HG02852 (cell line): Measurements from ENCODE around the gene GPR75.

ENCODE experiments used
- ATAC-seq: cut with Tn5 transposase; IDR thresholded peaks from one replicate; pipeline ENCODE4 v1.9.1; 2021; ENCODE audit warnings: mild to moderate bottlenecking, moderate library complexity; ENCODE audit not compliant: unreplicated experiment

Gene GPR75

GRCh38 chr2:53859206-53860181, at the start of gene GPR75:
TSS of gene GPR75 (minus strand) at chr2:53859967. CDS start at chr2:53854756, 5,211 bp downstream.
- ATAC-seq, result no peak

GRCh38 chr2:53907582-53907981, 47.8 kb upstream of the GPR75 start:
- ATAC-seq, result no peak

GRCh38 chr2:53905396-53905795, 45.6 kb upstream of the GPR75 start:
- no peak for ATAC-seq

- no peak for ATAC-seq
Measured at GRCh38 chr2:53903011-53903410, 43.2 kb upstream of the GPR75 start.

GRCh38 chr2:53901192-53901591, 41.4 kb upstream of the GPR75 start:
- no peak for ATAC-seq

- ATAC-seq, result no peak
Measured at GRCh38 chr2:53896864-53897263, 37.1 kb upstream of the GPR75 start.

- no peak for ATAC-seq
Measured at GRCh38 chr2:53886406-53887280, 26.9 kb upstream of the GPR75 start.

GRCh38 chr2:53884883-53885282, 25.1 kb upstream of the GPR75 start:
- ATAC-seq, result no peak

GRCh38 chr2:53881986-53882385, 22.2 kb upstream of the GPR75 start:
- ATAC-seq, result no peak

GRCh38 chr2:53881360-53881759, 21.6 kb upstream of the GPR75 start:
- no peak for ATAC-seq

GRCh38 chr2:53880756-53881155, 21.0 kb upstream of the GPR75 start:
- no peak for ATAC-seq

- ATAC-seq, result no peak
Measured at GRCh38 chr2:53877556-53877955, 17.8 kb upstream of the GPR75 start.

- ATAC-seq, result no peak
Measured at GRCh38 chr2:53877112-53877511, 17.3 kb upstream of the GPR75 start.

GRCh38 chr2:53874401-53874950, 14.7 kb upstream of the GPR75 start:
- ATAC-seq, result no peak

GRCh38 chr2:53867773-53868172, 8.0 kb upstream of the GPR75 start:
- ATAC-seq, result no peak

- no peak for ATAC-seq
Measured at GRCh38 chr2:53867169-53867568, 7.4 kb upstream of the GPR75 start.

GRCh38 chr2:53865962-53866361, 6.2 kb upstream of the GPR75 start:
- ATAC-seq, result no peak

GRCh38 chr2:53865264-53865663, 5.5 kb upstream of the GPR75 start:
- no peak for ATAC-seq

GRCh38 chr2:53863538-53864227, 3.9 kb upstream of the GPR75 start:
- ATAC-seq, result no peak

- no peak for ATAC-seq
Measured at GRCh38 chr2:53861824-53862223, 2.1 kb upstream of the GPR75 start.

GRCh38 chr2:53856272-53856671, 3.5 kb downstream of the GPR75 start:
- no peak for ATAC-seq
